GM23338 (cell line): ENCODE data around the gene GRAMD1A.

ENCODE experiments used
- EZH2 ChIP-seq: fragments of 200-600 bp; sonication (generic); IDR thresholded peaks from one replicate; pipeline ENCODE4 v1.8.0; 2017; ENCODE audit warnings: antibody characterized with exemption, mild to moderate bottlenecking, low read depth; ENCODE audit not compliant: unreplicated experiment
- EZH2phosphoT487 ChIP-seq: fragments of 200-600 bp; sonication (generic); IDR thresholded peaks from one replicate; pipeline ENCODE4 v1.8.1; 2018; ENCODE audit warnings: antibody characterized with exemption; ENCODE audit not compliant: unreplicated experiment
- POLR2AphosphoS5 ChIP-seq: IDR thresholded peaks from 2 replicates; pipeline ENCODE4 v1.6.1; 2016; ENCODE audit warnings: antibody characterized with exemption, low read depth
- TF ChIP-seq, protein P1 (sequence below), 2 experiments: fragments of 200-600 bp in 1 of 2; sonication (generic) in 1 of 2; conservative IDR thresholded peaks; 2 replicates each; pipeline versions ENCODE4 v1.5.1 to v1.6.1; 2016 to 2017; ENCODE audit warnings: antibody characterized with exemption in 2 of 2, low read depth in 2 of 2, mild to moderate bottlenecking in 2 of 2, moderate library complexity in 1 of 2
- TF ChIP-seq, protein P2 (sequence below): IDR thresholded peaks from 2 replicates; pipeline ENCODE4 v1.6.1; 2016; ENCODE audit warnings: antibody characterized with exemption

DNA sequence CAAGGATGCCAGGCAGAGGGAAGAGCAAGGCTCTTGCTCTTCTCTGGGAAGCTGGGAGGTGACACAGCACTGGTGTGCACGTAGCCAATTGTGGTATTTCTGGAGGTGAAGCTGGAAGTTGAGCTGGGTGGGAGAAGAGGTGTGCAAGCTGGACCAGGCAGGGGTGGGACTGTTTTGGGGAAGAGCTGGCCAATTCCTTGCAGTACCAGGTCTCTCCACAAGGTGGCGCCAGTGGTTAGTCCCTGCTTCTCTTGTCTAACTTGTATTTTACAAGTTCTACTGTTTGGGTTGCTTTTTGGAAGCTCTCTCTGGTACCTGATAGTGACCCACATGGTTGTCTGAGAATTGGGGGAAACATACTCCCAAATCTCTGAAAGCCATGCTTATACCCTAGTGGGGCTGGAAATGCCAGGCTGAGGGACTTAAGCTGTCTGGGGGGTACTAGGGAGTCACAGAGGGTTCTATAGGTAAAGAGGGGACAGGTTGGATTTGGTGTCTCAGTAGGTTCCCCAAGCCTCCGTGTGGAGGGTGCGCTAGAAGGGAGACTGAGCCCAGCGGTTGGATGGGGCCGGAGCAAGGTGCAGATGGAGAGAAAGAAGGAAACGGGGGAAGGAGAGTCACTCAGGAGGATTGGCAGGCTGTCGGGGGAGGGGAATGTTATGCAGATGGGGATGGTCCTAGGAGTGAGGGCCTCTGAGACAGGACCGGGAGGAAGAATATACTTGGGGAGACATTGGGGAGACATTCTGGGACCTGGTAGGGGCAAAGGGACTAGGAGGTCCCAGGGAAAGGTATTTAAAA, 44.4 kb downstream of the GRAMD1A start:
- TF ChIP-seq, protein P1, sequence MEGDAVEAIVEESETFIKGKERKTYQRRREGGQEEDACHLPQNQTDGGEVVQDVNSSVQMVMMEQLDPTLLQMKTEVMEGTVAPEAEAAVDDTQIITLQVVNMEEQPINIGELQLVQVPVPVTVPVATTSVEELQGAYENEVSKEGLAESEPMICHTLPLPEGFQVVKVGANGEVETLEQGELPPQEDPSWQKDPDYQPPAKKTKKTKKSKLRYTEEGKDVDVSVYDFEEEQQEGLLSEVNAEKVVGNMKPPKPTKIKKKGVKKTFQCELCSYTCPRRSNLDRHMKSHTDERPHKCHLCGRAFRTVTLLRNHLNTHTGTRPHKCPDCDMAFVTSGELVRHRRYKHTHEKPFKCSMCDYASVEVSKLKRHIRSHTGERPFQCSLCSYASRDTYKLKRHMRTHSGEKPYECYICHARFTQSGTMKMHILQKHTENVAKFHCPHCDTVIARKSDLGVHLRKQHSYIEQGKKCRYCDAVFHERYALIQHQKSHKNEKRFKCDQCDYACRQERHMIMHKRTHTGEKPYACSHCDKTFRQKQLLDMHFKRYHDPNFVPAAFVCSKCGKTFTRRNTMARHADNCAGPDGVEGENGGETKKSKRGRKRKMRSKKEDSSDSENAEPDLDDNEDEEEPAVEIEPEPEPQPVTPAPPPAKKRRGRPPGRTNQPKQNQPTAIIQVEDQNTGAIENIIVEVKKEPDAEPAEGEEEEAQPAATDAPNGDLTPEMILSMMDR (conservative IDR thresholded peaks at IDR 0.05; ENCODE audit: low read depth in 2 of 2) = peak; percentile 87 to 98
- TF ChIP-seq, protein P2, sequence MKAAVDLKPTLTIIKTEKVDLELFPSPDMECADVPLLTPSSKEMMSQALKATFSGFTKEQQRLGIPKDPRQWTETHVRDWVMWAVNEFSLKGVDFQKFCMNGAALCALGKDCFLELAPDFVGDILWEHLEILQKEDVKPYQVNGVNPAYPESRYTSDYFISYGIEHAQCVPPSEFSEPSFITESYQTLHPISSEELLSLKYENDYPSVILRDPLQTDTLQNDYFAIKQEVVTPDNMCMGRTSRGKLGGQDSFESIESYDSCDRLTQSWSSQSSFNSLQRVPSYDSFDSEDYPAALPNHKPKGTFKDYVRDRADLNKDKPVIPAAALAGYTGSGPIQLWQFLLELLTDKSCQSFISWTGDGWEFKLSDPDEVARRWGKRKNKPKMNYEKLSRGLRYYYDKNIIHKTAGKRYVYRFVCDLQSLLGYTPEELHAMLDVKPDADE = no peak
- TF ChIP-seq EZH2 = no peak
- TF ChIP-seq POLR2AphosphoS5 = no peak
- no peak for TF ChIP-seq EZH2phosphoT487
